ENCODE results near the gene CD19.

The CD19 gene

DNA sequence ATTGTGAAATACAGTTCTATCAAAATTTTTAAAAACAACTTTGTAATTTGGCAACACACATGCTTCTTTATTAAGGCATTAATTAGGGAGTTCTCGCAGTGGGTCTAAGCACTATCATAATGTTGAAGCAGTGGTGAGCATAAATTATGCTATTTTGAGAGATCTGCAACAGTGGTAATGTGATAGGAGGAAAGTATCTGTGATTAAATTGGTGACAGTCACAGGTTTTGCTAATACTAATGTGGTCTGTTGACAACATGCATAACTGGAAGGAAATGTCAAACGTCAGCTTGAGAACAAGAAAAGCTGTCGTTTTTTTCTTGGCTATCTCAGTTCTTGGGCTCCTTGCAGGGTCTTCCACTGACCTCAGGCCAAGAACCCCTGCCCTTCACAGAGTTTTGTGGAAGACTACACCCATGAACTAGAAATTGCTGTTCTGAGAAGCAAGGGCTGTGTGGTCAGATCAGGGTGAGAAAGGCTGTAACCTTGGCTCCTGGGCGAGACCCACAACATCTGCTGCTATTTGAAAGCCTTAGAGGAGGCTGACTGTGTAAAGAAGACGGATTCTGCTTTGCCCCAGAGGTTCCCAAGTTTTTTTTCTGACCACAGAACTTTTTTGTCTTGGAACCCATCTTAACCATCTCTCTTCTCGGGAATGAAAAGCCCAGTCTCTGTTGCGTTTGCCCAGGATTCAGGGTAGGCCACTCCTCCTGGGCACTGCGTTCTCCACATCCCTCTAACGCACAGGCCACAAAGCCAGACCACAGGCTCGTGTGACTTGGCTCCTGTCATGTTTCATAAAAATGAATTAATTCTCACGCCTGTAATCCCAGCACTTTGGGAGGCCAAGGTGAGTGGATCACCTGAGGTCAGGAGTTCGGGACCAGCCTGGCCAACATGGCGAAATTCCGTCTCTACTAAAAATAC, 39.5 kb upstream of the CD19 start:
- no peak overlapping the region for H3K27ac ChIP-seq (ENCODE audit: poor library complexity, severe bottlenecking)
- ATAC-seq (ENCODE audit: low read depth) = no peak

DNA sequence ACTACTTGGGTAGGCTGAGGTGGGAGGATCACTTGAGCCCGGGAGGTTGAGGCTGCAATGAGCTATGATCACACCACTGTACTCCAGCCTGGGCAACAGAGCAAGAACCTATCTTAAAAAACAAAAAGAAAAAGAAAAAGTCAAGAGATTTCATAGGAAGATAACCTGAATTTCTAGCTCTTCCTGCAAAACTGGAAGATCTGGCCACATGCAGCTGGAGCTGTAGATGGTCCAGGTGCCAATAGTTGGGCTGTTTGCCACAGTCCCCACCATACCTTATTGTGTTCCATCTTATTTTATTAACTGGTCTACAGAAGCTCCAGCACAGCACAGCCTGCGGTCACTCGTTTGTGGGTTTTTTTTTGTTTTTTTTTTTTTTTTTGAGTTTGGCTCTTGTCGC, 38.5 kb upstream of the CD19 start:
- no peak overlapping the region for H3K4me3 ChIP-seq (ENCODE audit: severe bottlenecking)
- no peaks in the 10 kb centered on the region for H3K27me3 ChIP-seq (ENCODE audit: insufficient read depth, poor library complexity, severe bottlenecking)
- TF ChIP-seq CTCF (IDR thresholded peaks at IDR 0.05; ENCODE audit: poor library complexity, severe bottlenecking) = no peak
- no peaks in the 10 kb centered on the region for H3K9me3 ChIP-seq (ENCODE audit: severe bottlenecking)
- no peaks in the 10 kb centered on the region for H3K36me3 ChIP-seq (ENCODE audit: low read depth)
- ATAC-seq (ENCODE audit: low read depth) = no peak
- no peaks in the 10 kb centered on the region for H3K4me1 ChIP-seq (ENCODE audit: insufficient read depth, poor library complexity, severe bottlenecking)
- no peak overlapping the region for H3K27ac ChIP-seq (ENCODE audit: poor library complexity, severe bottlenecking)
- no peak for DNase-seq (ENCODE audit: low spot score)

More for the DNA sequence above, 39.5 kb upstream of the CD19 start:
- TF ChIP-seq CTCF (IDR thresholded peaks at IDR 0.05; ENCODE audit: poor library complexity, severe bottlenecking) = no peak
- Histone ChIP-seq H3K9me3 (ENCODE audit: severe bottlenecking) (no peaks in the 10 kb centered on the region), H3K36me3 (ENCODE audit: low read depth) (no peaks in the 10 kb centered on the region), H3K4me3 (ENCODE audit: severe bottlenecking) (no peak overlapping the region), H3K4me1 (ENCODE audit: insufficient read depth, poor library complexity, severe bottlenecking) (no peaks in the 10 kb centered on the region), H3K27me3 (ENCODE audit: insufficient read depth, poor library complexity, severe bottlenecking) (no peaks in the 10 kb centered on the region)
- no peak for DNase-seq (ENCODE audit: low spot score)

DNA sequence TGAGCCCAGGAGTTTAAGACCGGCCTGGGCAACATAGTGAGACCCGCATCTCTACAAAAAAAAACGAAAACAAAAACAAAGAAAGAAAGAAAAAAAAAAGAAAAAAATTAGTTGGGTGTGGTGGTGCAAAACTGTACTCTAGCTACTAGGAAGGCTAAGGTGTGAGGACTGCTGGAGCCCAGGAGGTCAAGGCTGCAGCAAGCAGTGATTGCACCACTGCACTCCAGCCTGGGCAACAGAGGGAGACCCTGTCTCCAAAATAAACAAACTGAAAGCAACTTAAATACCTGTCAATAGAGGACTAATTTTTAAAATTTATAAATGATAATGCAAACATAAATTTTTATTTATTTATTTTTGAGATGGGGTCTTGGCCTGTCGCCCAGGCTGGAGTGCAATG, 36.2 kb upstream of the CD19 start:
- no peak for DNase-seq (ENCODE audit: low spot score)
- no peak overlapping the region for H3K4me3 ChIP-seq (ENCODE audit: severe bottlenecking)
- H3K9me3 ChIP-seq (ENCODE audit: severe bottlenecking) = no peaks in the 10 kb centered on the region
- ATAC-seq (ENCODE audit: low read depth) = no peak
- H3K27me3 ChIP-seq (ENCODE audit: insufficient read depth, poor library complexity, severe bottlenecking) = no peaks in the 10 kb centered on the region
- H3K4me1 ChIP-seq (ENCODE audit: insufficient read depth, poor library complexity, severe bottlenecking) = no peaks in the 10 kb centered on the region
- H3K36me3 ChIP-seq (ENCODE audit: low read depth) = no peaks in the 10 kb centered on the region
- H3K27ac ChIP-seq (ENCODE audit: poor library complexity, severe bottlenecking) = no peak overlapping the region
- TF ChIP-seq CTCF (IDR thresholded peaks at IDR 0.05; ENCODE audit: poor library complexity, severe bottlenecking) = no peak

GRCh38 chr16:28897826-28898225, 33.9 kb upstream of the CD19 start:
- Histone ChIP-seq H3K4me1 (ENCODE audit: insufficient read depth, poor library complexity, severe bottlenecking) (no peaks in the 10 kb centered on the region), H3K27me3 (ENCODE audit: insufficient read depth, poor library complexity, severe bottlenecking) (no peaks in the 10 kb centered on the region), H3K4me3 (ENCODE audit: severe bottlenecking) (no peak overlapping the region), H3K27ac (ENCODE audit: poor library complexity, severe bottlenecking) (no peak overlapping the region), H3K36me3 (ENCODE audit: low read depth) (no peaks in the 10 kb centered on the region), H3K9me3 (ENCODE audit: severe bottlenecking) (no peaks in the 10 kb centered on the region)
- DNase-seq (ENCODE audit: low spot score) = no peak
- no peak for ATAC-seq (ENCODE audit: low read depth)
- no peak for TF ChIP-seq CTCF (IDR thresholded peaks at IDR 0.05; ENCODE audit: poor library complexity, severe bottlenecking)

- Histone ChIP-seq H3K9me3 (ENCODE audit: severe bottlenecking) (no peaks in the 10 kb centered on the region), H3K4me3 (ENCODE audit: severe bottlenecking) (no peak overlapping the region), H3K4me1 (ENCODE audit: insufficient read depth, poor library complexity, severe bottlenecking) (no peaks in the 10 kb centered on the region), H3K27me3 (ENCODE audit: insufficient read depth, poor library complexity, severe bottlenecking) (no peaks in the 10 kb centered on the region), H3K27ac (ENCODE audit: poor library complexity, severe bottlenecking) (no peak overlapping the region), H3K36me3 (ENCODE audit: low read depth) (no peaks in the 10 kb centered on the region)
- ATAC-seq (ENCODE audit: low read depth) = no peak
- no peak for TF ChIP-seq CTCF (IDR thresholded peaks at IDR 0.05; ENCODE audit: poor library complexity, severe bottlenecking)
- no peak for DNase-seq (ENCODE audit: low spot score)
Observed at GRCh38 chr16:28898266-28898665, 33.5 kb upstream of the CD19 start.
